AG08396 (cell line): ENCODE results near the gene PPIL1.
"Not testable (repeated sequence)": the region's sequence is repeated elsewhere in the genome, so short reads cannot be mapped to it uniquely, and the experiment has no call there.

Experiments
- DNase-seq: peaks from one replicate; pipeline ENCODE4 v3.0.0; 2012; ENCODE audit warnings: low spot score, mixed read lengths

Gene PPIL1

GRCh38 chr6:36814249-36814648, 60.4 kb downstream of the PPIL1 start:
- DNase-seq = no peak

GRCh38 chr6:36813526-36813925, 61.1 kb downstream of the PPIL1 start:
- DNase-seq = no peak

- DNase-seq = not testable (repeated sequence)
Observed at GRCh38 chr6:36813047-36813446, 61.6 kb downstream of the PPIL1 start.

- no peak for DNase-seq
Observed at GRCh38 chr6:36809941-36810803, 64.4 kb downstream of the PPIL1 start.

- no peak for DNase-seq
Observed at GRCh38 chr6:36809156-36809555, 65.4 kb downstream of the PPIL1 start.

- DNase-seq = no peak
Observed at GRCh38 chr6:36808634-36809033, 66.0 kb downstream of the PPIL1 start.

- no peak for DNase-seq
Observed at GRCh38 chr6:36807750-36808149, 66.9 kb downstream of the PPIL1 start.

- DNase-seq = no peak
Observed at GRCh38 chr6:36807143-36807542, 67.5 kb downstream of the PPIL1 start.

- no peak for DNase-seq
Observed at GRCh38 chr6:36805917-36806316, 68.7 kb downstream of the PPIL1 start.

- no peak for DNase-seq
Observed at GRCh38 chr6:36805096-36805797, 69.4 kb downstream of the PPIL1 start.
